A375 (cell line): ENCODE data around the gene RAD18. TPM values are rescaled to one million over a fixed set of nuclear protein-coding genes. Genes with fewer than 3 reads are reported as not detected.

Experiments
- small RNA-seq: library from RNA; depleted of rRNA; stranded (forward); fragments of <200 nt; gene quantifications from one replicate; pipeline ENCODE3, GENCODE V24; 2014
- total RNA-seq: library from RNA; depleted of rRNA; stranded (reverse); fragments of >200 nt; shearing (Covaris generic); gene quantifications from 2 replicates; pipeline ENCODE4 v1.2.3, GENCODE V29; 2014; rRNA removed

Gene RAD18, protein sequence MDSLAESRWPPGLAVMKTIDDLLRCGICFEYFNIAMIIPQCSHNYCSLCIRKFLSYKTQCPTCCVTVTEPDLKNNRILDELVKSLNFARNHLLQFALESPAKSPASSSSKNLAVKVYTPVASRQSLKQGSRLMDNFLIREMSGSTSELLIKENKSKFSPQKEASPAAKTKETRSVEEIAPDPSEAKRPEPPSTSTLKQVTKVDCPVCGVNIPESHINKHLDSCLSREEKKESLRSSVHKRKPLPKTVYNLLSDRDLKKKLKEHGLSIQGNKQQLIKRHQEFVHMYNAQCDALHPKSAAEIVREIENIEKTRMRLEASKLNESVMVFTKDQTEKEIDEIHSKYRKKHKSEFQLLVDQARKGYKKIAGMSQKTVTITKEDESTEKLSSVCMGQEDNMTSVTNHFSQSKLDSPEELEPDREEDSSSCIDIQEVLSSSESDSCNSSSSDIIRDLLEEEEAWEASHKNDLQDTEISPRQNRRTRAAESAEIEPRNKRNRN
- total RNA-seq: 21.8 and 22.1 TPM in 2 replicates

DNA sequence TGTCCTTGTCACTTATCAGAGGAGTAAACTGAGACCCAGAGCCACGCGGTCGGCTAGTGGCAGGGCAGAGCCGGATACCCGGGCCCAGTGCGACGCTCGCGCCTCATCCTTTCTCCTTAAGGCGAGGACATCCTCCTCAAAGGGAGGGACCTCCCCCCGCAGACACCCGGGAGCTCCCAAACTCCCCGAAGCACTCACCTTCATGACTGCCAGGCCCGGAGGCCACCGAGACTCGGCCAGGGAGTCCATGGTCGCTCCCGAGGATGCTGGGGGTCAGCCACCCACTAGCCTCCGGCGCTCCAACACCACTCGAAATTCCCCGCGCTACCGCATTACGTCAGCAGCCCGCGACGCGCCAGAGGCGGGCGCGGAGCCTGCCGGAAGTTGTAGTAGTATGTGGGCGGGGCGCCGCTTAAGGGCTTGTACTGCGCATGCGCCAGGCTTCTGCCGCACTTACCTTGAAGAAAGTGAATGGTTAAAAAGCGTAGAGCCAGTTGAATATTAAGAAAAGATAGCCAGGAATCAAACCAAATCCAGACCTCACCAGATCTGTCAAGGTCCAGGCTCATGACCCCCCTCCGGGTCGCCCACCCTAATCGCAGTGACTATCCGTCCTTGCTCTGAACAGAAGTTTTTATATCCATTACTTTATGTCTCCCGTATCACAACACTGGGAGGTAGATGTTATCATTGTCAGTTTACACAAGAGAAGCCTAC, at the start of gene RAD18:
Gene RAD18, minus strand, starts transcription at position 336 of the 717 bp plus-strand sequence. Its CDS starts 87 bp downstream, at position 249.

Small RNA genes within 50 kb of the gene (small RNA-seq; reads per million reads assigned to genes)
- gene RF00416: not detected

Other genes starting within 250 kb of the RAD18 start
- not detected in 2 replicates for gene CAV3, start 229.7 kb downstream of the RAD18 start, total RNA-seq
- 1.1 and 1.2 TPM in 2 replicates for gene OXTR, start 193.9 kb downstream of the RAD18 start, total RNA-seq